Measurements from ENCODE around the gene SLC12A6.

Gene SLC12A6

DNA sequence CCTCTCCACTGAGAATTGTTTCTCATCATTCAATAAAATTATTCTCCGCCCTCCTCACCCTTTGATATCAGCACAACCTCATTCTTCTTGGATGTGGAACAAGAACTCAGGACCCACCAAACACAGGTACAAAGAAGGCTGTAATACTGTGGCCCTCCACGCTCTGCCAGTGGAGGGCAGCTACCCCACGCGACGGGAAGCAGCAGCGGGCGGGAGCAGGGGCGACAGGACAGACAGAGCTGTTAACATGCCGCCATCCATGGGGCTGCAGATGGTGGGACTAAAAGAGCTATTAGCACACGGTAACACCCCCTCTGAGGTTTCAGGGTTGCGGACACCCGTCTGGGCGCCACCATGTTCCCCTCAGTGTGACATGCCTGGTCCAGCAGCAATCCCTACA is 75.2 kb downstream of the SLC12A6 start:
- Histone ChIP-seq H3K4me3 (ENCODE audit: insufficient read length, low read depth) (no peak overlapping the region), H3K9ac (ENCODE audit: insufficient read length, low read depth) (no peak overlapping the region), H3K27me3 (ENCODE audit: insufficient read depth, insufficient read length) (no peaks in the 10 kb centered on the region), H3K36me3 (ENCODE audit: insufficient read depth, insufficient read length, low read length) (no peaks in the 10 kb centered on the region), H3K4me1 (ENCODE audit: insufficient read depth, insufficient read length) (no peaks in the 10 kb centered on the region), H3K9me3 (ENCODE audit: insufficient read depth, low read length) (no peaks in the 10 kb centered on the region; the same call in 1 of the 2 replicates)
- DNase-seq (ENCODE audit: low read depth, low spot score) = no peak
- TF ChIP-seq YY1 (IDR thresholded peaks at IDR 0.05; ENCODE audit: insufficient read depth, insufficient read length) (no peak), SUZ12 (IDR thresholded peaks at IDR 0.05; ENCODE audit: extremely low read depth, insufficient read depth, insufficient read length) (no peak), ZNF274 (IDR thresholded peaks at IDR 0.05; ENCODE audit: low read depth, low read length) (no peak)

DNA sequence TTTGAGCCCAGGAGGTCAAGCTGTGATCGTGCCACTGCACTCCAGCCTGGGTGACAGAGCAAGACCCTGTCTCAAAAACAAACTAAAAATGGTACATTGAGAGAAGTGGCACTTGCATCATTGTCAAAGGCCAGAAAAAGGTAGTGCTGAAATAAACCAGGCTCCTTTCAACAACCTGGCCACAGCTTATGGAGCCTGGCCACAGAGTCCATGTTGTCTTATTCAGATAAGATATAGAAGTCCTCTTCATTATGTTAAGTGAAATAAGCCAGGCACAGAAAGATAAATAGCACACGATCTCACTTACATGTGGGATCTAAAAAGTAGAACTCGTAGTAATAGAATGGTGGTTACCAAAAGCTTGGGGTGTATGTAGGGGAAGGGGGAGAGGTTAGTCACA is 78.0 kb downstream of the SLC12A6 start:
- H3K9me3 ChIP-seq (ENCODE audit: insufficient read depth, low read length) = no peaks in the 10 kb centered on the region; the same call in 1 of the 2 replicates
- no peak for DNase-seq (ENCODE audit: low read depth, low spot score)
- no peaks in the 10 kb centered on the region for H3K36me3 ChIP-seq (ENCODE audit: insufficient read depth, insufficient read length, low read length)
- H3K9ac ChIP-seq (ENCODE audit: insufficient read length, low read depth) = no peak overlapping the region
- H3K4me3 ChIP-seq (ENCODE audit: insufficient read length, low read depth) = no peak overlapping the region
- TF ChIP-seq SUZ12 (IDR thresholded peaks at IDR 0.05; ENCODE audit: extremely low read depth, insufficient read depth, insufficient read length) (no peak), ZNF274 (IDR thresholded peaks at IDR 0.05; ENCODE audit: low read depth, low read length) (no peak), YY1 (IDR thresholded peaks at IDR 0.05; ENCODE audit: insufficient read depth, insufficient read length) (no peak)
- H3K4me1 ChIP-seq (ENCODE audit: insufficient read depth, insufficient read length) = no peaks in the 10 kb centered on the region
- no peaks in the 10 kb centered on the region for H3K27me3 ChIP-seq (ENCODE audit: insufficient read depth, insufficient read length)

DNA sequence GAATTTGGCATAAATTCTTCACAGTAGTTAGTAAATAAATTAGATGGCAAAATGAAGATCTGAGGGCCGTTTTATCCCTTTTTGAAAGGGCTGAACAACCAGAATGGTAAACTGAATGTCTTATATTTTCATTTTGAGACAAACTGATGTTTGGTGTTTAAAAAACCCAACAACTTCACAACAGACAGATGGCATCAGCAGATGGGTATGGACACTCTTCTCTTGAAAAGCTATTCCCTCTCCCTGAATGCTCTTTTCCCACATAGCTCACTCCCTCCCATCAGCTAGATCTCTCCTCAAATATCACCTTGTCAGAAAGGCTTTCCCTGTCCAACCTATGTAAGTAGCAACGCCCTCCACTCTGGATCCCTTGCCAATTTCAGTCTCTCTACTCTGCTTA is 79.4 kb downstream of the SLC12A6 start:
- Histone ChIP-seq H3K27me3 (ENCODE audit: insufficient read depth, insufficient read length) (no peaks in the 10 kb centered on the region), H3K4me3 (ENCODE audit: insufficient read length, low read depth) (no peak overlapping the region), H3K36me3 (ENCODE audit: insufficient read depth, insufficient read length, low read length) (peaks cover 5% of the 10 kb centered on the region), H3K4me1 (ENCODE audit: insufficient read depth, insufficient read length) (no peaks in the 10 kb centered on the region), H3K9ac (ENCODE audit: insufficient read length, low read depth) (no peak overlapping the region), H3K9me3 (ENCODE audit: insufficient read depth, low read length) (no peaks in the 10 kb centered on the region; the same call in 1 of the 2 replicates)
- no peak for DNase-seq (ENCODE audit: low read depth, low spot score)
- no peak for TF ChIP-seq SUZ12 (IDR thresholded peaks at IDR 0.05; ENCODE audit: extremely low read depth, insufficient read depth, insufficient read length)
- no peak for TF ChIP-seq ZNF274 (IDR thresholded peaks at IDR 0.05; ENCODE audit: low read depth, low read length)
- no peak for TF ChIP-seq YY1 (IDR thresholded peaks at IDR 0.05; ENCODE audit: insufficient read depth, insufficient read length)

DNA sequence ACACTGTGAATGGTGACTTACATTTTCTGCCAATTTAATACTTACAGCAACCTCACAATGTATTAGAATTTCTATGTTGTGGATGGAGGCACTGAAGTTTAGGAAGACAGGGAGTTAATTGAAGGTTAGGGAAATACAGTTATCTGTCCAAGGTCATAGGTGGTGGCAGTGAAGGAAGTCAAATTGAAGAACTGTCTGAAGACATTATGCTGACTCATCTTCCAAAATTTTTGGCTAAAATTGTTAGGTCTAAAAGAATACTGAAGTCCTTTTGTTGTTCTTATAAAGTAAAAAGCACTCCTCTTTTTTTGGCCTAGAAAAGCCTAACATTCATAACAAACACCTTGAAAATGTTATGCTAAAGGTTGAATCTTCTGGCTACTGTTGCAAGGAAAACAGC is 85.0 kb downstream of the SLC12A6 start:
- Histone ChIP-seq H3K9me3 (ENCODE audit: insufficient read depth, low read length) (no peaks in the 10 kb centered on the region), H3K27me3 (ENCODE audit: insufficient read depth, insufficient read length) (no peaks in the 10 kb centered on the region), H3K4me3 (ENCODE audit: insufficient read length, low read depth) (no peak overlapping the region), H3K4me1 (ENCODE audit: insufficient read depth, insufficient read length) (no peaks in the 10 kb centered on the region), H3K9ac (ENCODE audit: insufficient read length, low read depth) (no peak overlapping the region), H3K36me3 (ENCODE audit: insufficient read depth, insufficient read length, low read length) (peaks cover 9% of the 10 kb centered on the region)
- TF ChIP-seq YY1 (IDR thresholded peaks at IDR 0.05; ENCODE audit: insufficient read depth, insufficient read length) (no peak), ZNF274 (IDR thresholded peaks at IDR 0.05; ENCODE audit: low read depth, low read length) (no peak), SUZ12 (IDR thresholded peaks at IDR 0.05; ENCODE audit: extremely low read depth, insufficient read depth, insufficient read length) (no peak)
- DNase-seq (ENCODE audit: low read depth, low spot score) = no peak

DNA sequence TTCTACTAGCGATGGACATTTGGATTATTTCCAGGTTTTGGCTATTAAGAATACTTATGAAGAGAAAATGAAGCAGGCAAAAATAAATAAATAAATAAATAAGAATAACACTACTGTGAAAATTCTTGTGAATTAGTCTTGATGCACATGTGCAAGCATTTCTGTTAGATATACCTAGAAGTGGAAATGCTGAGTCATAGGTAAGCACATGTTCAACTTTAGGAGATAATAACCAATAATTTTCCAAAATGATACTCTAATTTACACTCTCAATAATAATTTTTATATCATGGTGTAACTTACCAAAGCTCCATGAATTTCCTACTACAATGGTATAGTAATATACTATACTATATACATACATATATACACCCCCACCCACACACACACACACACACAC is 89.4 kb downstream of the SLC12A6 start:
- no peaks in the 10 kb centered on the region for H3K9me3 ChIP-seq (ENCODE audit: insufficient read depth, low read length)
- no peak for DNase-seq (ENCODE audit: low read depth, low spot score)
- H3K4me1 ChIP-seq (ENCODE audit: insufficient read depth, insufficient read length) = no peaks in the 10 kb centered on the region
- no peak overlapping the region for H3K9ac ChIP-seq (ENCODE audit: insufficient read length, low read depth)
- H3K36me3 ChIP-seq (ENCODE audit: insufficient read depth, insufficient read length, low read length) = peaks cover 6% of the 10 kb centered on the region
- TF ChIP-seq SUZ12 (IDR thresholded peaks at IDR 0.05; ENCODE audit: extremely low read depth, insufficient read depth, insufficient read length) = no peak
- no peak for TF ChIP-seq ZNF274 (IDR thresholded peaks at IDR 0.05; ENCODE audit: low read depth, low read length)
- no peak overlapping the region for H3K4me3 ChIP-seq (ENCODE audit: insufficient read length, low read depth)
- no peaks in the 10 kb centered on the region for H3K27me3 ChIP-seq (ENCODE audit: insufficient read depth, insufficient read length)

DNA sequence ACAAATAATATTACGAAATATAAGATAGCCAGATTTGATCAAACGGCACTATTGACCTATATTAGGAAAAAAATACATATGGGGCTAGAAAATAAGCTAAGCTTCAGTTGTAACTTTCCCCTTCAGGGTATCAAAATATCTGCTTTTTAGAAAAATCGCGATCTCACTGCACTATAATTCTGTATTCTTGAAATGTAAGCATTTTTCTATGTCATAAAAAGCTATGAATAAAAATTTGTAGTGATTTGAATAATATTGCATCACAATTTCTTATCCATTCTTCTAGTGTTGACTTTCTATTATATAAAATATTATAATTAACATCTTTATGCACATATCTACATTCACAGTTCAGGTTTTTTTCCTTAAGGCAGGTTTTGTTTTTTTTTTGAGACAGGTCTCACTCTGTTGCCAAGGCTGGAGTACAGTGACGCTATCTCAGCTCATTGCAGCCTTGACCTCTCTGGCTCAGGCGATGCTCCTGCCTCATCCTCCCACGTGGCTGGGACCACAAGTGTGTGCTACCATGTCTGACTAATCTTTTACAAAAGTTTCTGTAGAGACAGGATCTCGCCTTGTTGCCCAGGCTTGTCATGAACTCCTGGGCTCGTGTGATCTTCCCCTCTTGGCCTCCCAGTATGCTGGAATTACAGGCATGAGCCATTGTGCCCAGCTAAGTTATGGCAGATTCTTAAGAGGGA is 91.2 kb downstream of the SLC12A6 start:
- H3K27me3 ChIP-seq (ENCODE audit: insufficient read depth, insufficient read length) = no peaks in the 10 kb centered on the region
- DNase-seq (ENCODE audit: low read depth, low spot score) = no peak
- H3K9me3 ChIP-seq (ENCODE audit: insufficient read depth, low read length) = no peaks in the 10 kb centered on the region
- no peak overlapping the region for H3K4me3 ChIP-seq (ENCODE audit: insufficient read length, low read depth)
- H3K36me3 ChIP-seq (ENCODE audit: insufficient read depth, insufficient read length, low read length) = peaks cover 9% of the 10 kb centered on the region
- no peak overlapping the region for H3K9ac ChIP-seq (ENCODE audit: insufficient read length, low read depth)
- TF ChIP-seq ZNF274 (IDR thresholded peaks at IDR 0.05; ENCODE audit: low read depth, low read length) = no peak
- TF ChIP-seq YY1 (IDR thresholded peaks at IDR 0.05; ENCODE audit: insufficient read depth, insufficient read length) = no peak
- TF ChIP-seq SUZ12 (IDR thresholded peaks at IDR 0.05; ENCODE audit: extremely low read depth, insufficient read depth, insufficient read length) = no peak
- H3K4me1 ChIP-seq (ENCODE audit: insufficient read depth, insufficient read length) = no peaks in the 10 kb centered on the region

DNA sequence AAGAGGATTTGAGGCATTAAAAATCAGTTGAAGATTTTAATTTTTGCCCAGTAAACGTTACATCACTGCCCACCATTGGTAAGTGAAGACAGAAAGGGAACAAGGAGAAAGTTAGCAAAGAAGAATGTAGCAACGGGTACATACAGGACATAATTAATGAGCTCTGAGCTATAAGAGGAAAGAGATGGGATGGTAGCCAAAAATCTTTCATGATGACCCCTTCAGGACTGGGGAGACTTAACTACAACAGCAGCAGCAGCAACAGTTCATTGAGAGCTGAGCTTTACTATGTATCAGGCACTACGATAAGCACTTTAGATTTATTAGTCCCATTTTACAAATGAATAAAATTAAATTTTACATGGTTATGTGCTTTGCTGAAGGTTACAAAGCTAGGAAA is 94.4 kb downstream of the SLC12A6 start:
- no peak overlapping the region for H3K9ac ChIP-seq (ENCODE audit: insufficient read length, low read depth)
- H3K4me3 ChIP-seq (ENCODE audit: insufficient read length, low read depth) = no peak overlapping the region
- TF ChIP-seq ZNF274 (IDR thresholded peaks at IDR 0.05; ENCODE audit: low read depth, low read length) = no peak
- TF ChIP-seq SUZ12 (IDR thresholded peaks at IDR 0.05; ENCODE audit: extremely low read depth, insufficient read depth, insufficient read length) = no peak
- TF ChIP-seq YY1 (IDR thresholded peaks at IDR 0.05; ENCODE audit: insufficient read depth, insufficient read length) = no peak
- no peaks in the 10 kb centered on the region for H3K27me3 ChIP-seq (ENCODE audit: insufficient read depth, insufficient read length)
- no peaks in the 10 kb centered on the region for H3K4me1 ChIP-seq (ENCODE audit: insufficient read depth, insufficient read length)
- DNase-seq (ENCODE audit: low read depth, low spot score) = no peak
- peaks cover 5% of the 10 kb centered on the region for H3K36me3 ChIP-seq (ENCODE audit: insufficient read depth, insufficient read length, low read length)
- H3K9me3 ChIP-seq (ENCODE audit: insufficient read depth, low read length) = no peaks in the 10 kb centered on the region
